GM12873 (cell line): ENCODE measurements around the gene COX19.

Source experiments
- CTCF ChIP-seq: IDR thresholded peaks from 2 replicates; pipeline ENCODE4 v1.5.1; 2012; ENCODE audit warnings: low read depth, mild to moderate bottlenecking, moderate library complexity, low read length, control low read depth; ENCODE audit not compliant: insufficient read depth; ENCODE audit errors: missing control alignments

The COX19 gene

DNA sequence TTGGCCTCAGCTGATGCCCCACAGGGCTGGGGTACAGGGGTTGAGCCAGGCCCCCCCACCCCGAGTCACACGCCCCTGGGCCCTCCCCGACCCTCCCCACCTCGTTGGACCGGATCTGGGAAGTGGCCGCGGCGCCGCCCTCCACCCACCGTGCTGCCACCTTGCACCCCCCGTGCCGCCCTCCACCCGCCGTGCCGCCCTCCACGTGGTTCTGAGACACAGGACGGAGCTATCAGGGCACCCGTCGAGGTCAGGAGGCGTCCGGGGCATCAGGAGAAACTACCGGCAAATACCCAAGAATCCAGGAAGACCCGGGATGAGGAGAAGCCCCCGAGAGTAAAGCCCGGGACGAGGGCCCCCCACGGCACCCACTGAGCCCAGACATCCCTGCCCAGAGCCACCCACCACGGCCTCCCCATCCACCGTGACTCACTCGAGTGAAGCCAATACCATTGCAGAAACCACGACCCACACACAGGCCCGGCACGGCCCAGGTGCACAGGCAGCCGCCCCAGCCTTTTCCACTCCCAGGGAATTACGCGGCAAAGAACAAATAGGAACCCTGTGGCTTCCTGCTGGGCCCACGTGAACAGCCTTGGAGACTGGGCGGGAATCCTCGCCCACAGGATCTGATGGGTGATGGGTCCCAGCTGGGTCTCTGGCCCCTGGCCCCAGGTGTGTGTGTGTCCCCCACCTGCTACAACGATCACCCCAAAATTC lies 54.8 kb downstream of the COX19 start:
- TF ChIP-seq CTCF = no peak

DNA sequence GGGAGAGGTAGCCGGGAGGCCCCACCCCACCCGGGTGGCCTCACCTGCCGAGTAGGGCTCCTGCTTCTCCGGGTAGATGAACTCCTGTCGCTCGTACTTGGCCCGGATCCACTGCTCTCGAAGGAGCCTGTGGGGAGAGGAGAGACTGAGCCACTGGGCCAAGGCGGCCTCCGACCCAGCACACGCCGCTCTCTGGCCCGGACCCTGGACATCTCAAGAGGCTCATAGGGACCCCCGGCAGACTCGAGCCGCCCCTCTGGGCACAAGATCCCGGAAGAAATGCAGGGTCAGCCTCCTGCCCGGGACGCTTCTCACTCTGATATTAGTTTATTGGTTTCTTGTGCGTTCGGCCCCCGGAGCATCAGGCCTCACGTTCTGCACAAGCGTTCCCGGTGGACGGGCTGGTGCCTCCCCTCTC lies 55.4 kb downstream of the COX19 start:
- no peak for TF ChIP-seq CTCF

DNA sequence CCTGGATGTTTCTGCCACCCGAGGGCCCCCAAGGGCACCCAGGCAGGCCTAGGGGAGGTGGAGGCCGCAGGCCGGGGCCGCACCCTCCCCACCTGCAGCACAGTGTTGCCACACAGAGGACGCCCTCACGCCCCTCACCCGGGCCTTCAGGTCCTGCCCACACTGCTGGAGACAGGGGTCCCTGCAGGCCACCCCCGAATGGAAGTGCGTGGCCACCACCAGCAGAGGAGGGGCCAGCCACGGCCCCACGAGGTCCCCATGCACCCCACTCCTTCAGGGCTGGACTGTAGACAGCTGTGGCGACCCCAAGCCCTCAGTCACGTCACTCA lies 56.3 kb downstream of the COX19 start:
- TF ChIP-seq CTCF = no peak

GRCh38 chr7:918441-919113 lies 56.8 kb downstream of the COX19 start:
- TF ChIP-seq CTCF = no peak

GRCh38 chr7:918118-918425 lies 57.3 kb downstream of the COX19 start:
- no peak for TF ChIP-seq CTCF

DNA sequence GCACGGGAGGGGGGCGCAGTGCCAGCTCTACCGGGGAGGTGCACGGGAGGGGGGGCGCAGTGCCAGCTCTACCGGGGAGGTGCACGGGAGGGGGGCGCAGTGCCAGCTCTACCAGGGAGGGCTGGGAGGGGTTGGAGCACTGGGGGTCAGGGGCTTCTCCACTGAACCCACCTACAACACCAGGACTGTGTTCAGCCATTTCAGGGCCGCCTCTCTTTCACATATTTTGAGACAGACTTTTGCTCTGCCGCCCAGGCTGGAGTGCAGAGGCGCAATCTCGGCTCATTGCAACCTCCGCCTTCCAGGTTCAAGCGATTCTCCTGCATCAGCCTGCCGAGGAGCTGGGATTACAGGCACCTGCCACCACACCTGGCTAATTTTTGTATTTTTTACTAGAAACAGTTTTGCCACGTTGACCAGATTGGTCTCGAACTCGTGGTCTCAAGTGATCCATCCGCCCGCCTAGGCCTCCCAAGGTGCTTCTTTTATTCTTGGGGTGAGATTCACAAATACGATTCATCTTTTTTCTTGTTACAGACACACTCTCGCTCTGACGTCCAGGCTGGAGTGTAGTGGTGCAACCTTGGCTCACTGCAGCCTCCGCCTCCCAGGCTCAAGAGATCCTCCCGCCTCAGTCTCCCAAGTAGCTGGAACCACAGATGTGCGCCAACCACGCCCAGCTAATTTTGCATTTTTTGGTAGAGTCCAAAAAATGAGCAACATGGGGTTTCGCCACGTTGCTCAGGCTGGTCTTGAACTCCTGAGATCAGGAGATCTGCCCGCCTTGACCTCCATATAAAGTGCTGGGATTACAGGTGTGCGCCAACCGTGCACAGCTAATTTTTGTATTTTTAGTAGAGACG lies 57.9 kb downstream of the COX19 start:
- no peak for TF ChIP-seq CTCF

GRCh38 chr7:916291-916941 lies 58.9 kb downstream of the COX19 start:
- TF ChIP-seq CTCF = no peak
